ENCODE data around the gene TINAGL1.

The TINAGL1 gene

GRCh38 chr1:31595836-31596736, 19.8 kb downstream of the TINAGL1 start:
- H3K4me3 ChIP-seq (replicated peaks; ENCODE audit: low read depth, low read length): no peak overlapping the region
- TF ChIP-seq, protein P1, sequence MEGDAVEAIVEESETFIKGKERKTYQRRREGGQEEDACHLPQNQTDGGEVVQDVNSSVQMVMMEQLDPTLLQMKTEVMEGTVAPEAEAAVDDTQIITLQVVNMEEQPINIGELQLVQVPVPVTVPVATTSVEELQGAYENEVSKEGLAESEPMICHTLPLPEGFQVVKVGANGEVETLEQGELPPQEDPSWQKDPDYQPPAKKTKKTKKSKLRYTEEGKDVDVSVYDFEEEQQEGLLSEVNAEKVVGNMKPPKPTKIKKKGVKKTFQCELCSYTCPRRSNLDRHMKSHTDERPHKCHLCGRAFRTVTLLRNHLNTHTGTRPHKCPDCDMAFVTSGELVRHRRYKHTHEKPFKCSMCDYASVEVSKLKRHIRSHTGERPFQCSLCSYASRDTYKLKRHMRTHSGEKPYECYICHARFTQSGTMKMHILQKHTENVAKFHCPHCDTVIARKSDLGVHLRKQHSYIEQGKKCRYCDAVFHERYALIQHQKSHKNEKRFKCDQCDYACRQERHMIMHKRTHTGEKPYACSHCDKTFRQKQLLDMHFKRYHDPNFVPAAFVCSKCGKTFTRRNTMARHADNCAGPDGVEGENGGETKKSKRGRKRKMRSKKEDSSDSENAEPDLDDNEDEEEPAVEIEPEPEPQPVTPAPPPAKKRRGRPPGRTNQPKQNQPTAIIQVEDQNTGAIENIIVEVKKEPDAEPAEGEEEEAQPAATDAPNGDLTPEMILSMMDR (IDR thresholded peaks at IDR 0.05; ENCODE audit: low read depth, low read length, missing control alignments): no peak
- DNase-seq (ENCODE audit: extremely low read depth, low read depth): no peak

DNA sequence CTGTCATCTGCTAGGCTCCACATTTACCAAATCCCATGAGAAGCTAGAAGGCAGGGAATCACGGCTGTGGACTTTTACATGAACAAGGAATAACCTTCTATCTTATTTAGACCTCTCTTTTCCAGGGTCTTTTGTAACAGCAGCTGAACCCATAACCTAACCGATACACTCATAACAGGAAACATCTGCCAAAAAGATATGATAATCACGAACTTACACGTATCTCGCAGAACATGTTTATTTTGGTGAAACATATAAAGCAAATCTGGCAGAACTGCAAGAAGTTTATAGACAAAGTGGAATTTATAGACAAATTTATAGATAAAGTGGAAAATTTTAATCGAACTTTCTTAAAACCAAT, 20.4 kb downstream of the TINAGL1 start:
- no peak for DNase-seq (ENCODE audit: extremely low read depth, low read depth)
- no peak overlapping the region for H3K4me3 ChIP-seq (replicated peaks; ENCODE audit: low read depth, low read length)
- TF ChIP-seq, protein P1 (IDR thresholded peaks at IDR 0.05; ENCODE audit: low read depth, low read length, missing control alignments): no peak

DNA sequence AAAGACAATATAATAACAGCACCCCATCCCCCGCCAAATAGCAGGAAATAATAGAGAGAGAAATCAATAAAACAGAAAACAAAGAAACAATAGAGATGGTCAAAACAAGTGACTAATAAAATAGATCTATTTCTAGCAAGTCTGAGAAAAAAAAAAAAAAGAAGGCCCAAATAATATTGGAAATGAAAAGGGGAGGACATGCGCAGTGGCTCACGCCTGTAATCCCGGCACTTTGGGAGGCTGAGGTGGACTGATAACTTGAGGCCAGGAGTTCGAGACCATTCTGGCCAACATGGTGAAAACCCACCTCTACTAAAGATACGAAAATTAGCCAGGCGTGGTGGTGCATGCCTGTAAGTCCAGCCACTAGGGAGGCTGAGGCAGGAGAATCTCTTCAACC, 22.7 kb downstream of the TINAGL1 start:
- TF ChIP-seq, protein P1 (IDR thresholded peaks at IDR 0.05; ENCODE audit: low read depth, low read length, missing control alignments): no peak

GRCh38 chr1:31600641-31601040, 24.3 kb downstream of the TINAGL1 start:
- TF ChIP-seq, protein P1 (IDR thresholded peaks at IDR 0.05; ENCODE audit: low read depth, low read length, missing control alignments): no peak
- no peak for DNase-seq (ENCODE audit: extremely low read depth, low read depth)
- H3K4me3 ChIP-seq (replicated peaks; ENCODE audit: low read depth, low read length): no peak overlapping the region

More for the DNA sequence above, 22.7 kb downstream of the TINAGL1 start:
- no peak overlapping the region for H3K4me3 ChIP-seq (replicated peaks; ENCODE audit: low read depth, low read length)
- no peak for DNase-seq (ENCODE audit: extremely low read depth, low read depth)

DNA sequence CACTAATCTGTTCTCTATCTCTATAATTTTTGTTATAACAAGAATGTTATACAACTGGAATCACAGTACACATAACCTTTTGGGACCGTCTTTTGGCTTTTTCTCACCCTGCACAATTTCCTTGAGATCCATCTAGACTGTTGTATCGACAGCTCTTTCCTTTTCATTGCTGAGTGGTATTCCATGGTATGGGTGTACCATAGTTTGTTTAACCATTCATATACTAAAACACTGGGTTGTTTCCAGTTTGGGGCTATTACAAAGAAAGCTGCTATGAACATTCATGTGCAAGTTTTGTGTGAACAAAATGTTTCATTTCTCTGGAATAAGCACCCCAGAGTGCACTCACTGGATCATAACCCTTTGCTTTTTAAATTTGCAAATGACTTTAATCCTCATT, 25.8 kb downstream of the TINAGL1 start:
- TF ChIP-seq, protein P1 (IDR thresholded peaks at IDR 0.05; ENCODE audit: low read depth, low read length, missing control alignments): no peak
- DNase-seq (ENCODE audit: extremely low read depth, low read depth): no peak
- no peak overlapping the region for H3K4me3 ChIP-seq (replicated peaks; ENCODE audit: low read depth, low read length)

- no peak overlapping the region for H3K4me3 ChIP-seq (replicated peaks; ENCODE audit: low read depth, low read length)
- TF ChIP-seq, protein P1 (IDR thresholded peaks at IDR 0.05; ENCODE audit: low read depth, low read length, missing control alignments): no peak
- DNase-seq (ENCODE audit: extremely low read depth, low read depth): no peak
Measured at GRCh38 chr1:31605908-31606427, 29.7 kb downstream of the TINAGL1 start.
